Endothelial cell of umbilical vein (primary cell): Measurements from ENCODE around the gene PMAIP1. TPM values are rescaled to one million over a fixed set of nuclear protein-coding genes. Genes with fewer than 3 reads are reported as not detected.

ENCODE experiments used
- BruUV-seq: library from RNA; stranded (reverse); fragments of 400-500 nt; replicated peaks from 2 replicates; lab custom pipeline; 2021; lab: Mats Ljungman, UMichigan
- CTCF ChIA-PET: fragments of 300-600, 350-600 bp; sonication (Branson Sonifier 250); formaldehyde crosslinking; loops from one replicate; lab custom pipeline; 2021; ENCODE audit warnings: antibody characterized with exemption, inconsistent platforms; lab: Charles Lee
- POLR2A ChIA-PET: fragments of 300-600, 350-600 bp; sonication (Branson Sonifier 250); formaldehyde crosslinking; loops from one replicate; lab custom pipeline; 2021; ENCODE audit warnings: antibody characterized with exemption, inconsistent platforms; lab: Charles Lee
- DNase-seq: peaks from one replicate; pipeline ENCODE4 v3.0.0-alpha.2; 2011; ENCODE audit warnings: low read depth, low spot score
- FAIRE-seq: peaks from 2 replicates; lab custom pipeline; 2011; peaks lifted over from hg19 to GRCh38; lab: Jason Lieb, UNC
- H2AFZ ChIP-seq: 2 replicates; pipeline ENCODE4 v1.6.0; 2012; ENCODE audit warnings: low read depth, low read length, control low read depth, inconsistent platforms
- H3K27ac ChIP-seq: 2 replicates; pipeline ENCODE4 v1.5.1; 2011; ENCODE audit warnings: low read depth, mild to moderate bottlenecking, control low read depth, low read length, moderate library complexity; ENCODE audit not compliant: insufficient read depth
- H3K27me3 ChIP-seq, 2 experiments: 2 replicates each; pipeline versions ENCODE4 v1.6.0 to v1.6.1; 2011; ENCODE audit warnings: low read length in 2 of 2, mixed read lengths in 1 of 2; ENCODE audit not compliant: control insufficient read depth in 2 of 2, insufficient read depth in 2 of 2
- H3K36me3 ChIP-seq, 2 experiments: 2 replicates in 1 of 2; 3 replicates in 1 of 2; pipeline ENCODE4 v1.5.1; 2011; ENCODE audit warnings: low read length in 2 of 2, mild to moderate bottlenecking in 1 of 2, moderate library complexity in 1 of 2; ENCODE audit not compliant: control insufficient read depth in 2 of 2, insufficient read depth in 2 of 2; ENCODE audit errors: extremely low read depth in 1 of 2
- H3K4me1 ChIP-seq: 3 replicates; pipeline ENCODE4 v1.5.1; 2011; ENCODE audit warnings: mild to moderate bottlenecking, low read length; ENCODE audit not compliant: control insufficient read depth, insufficient read depth; ENCODE audit errors: extremely low read depth
- H3K4me2 ChIP-seq: 2 replicates; pipeline ENCODE4 v1.6.1; 2011; ENCODE audit warnings: low read length, control low read depth, mixed read lengths; ENCODE audit not compliant: insufficient read depth
- H3K4me3 ChIP-seq, 3 experiments: fragments of 200-600 bp in 1 of 3; sonication (generic), shearing (Covaris generic) in 1 of 3; replicated peaks in 1 of 3; 2 replicates each; pipeline ENCODE4 v1.5.1; 2011 to 2016; ENCODE audit warnings: control low read depth in 3 of 3, low read length in 3 of 3, mild to moderate bottlenecking in 2 of 3, inconsistent platforms in 1 of 3, low read depth in 1 of 3, moderate library complexity in 1 of 3; ENCODE audit not compliant: insufficient read depth in 1 of 3
- H3K79me2 ChIP-seq: 2 replicates; pipeline ENCODE4 v1.6.0; 2012; ENCODE audit warnings: low read length, inconsistent platforms; ENCODE audit not compliant: control insufficient read depth, insufficient read depth
- H3K9ac ChIP-seq: replicated peaks from 2 replicates; pipeline ENCODE3; 2011; ENCODE audit warnings: low read length, control low read depth; ENCODE audit not compliant: insufficient read depth; ENCODE audit errors: extremely low read depth
- H3K9me1 ChIP-seq: replicated peaks from 3 replicates; pipeline ENCODE4 v1.6.0; 2011; ENCODE audit warnings: mild to moderate bottlenecking, low read length; ENCODE audit not compliant: control insufficient read depth, insufficient read depth; ENCODE audit errors: extremely low read depth
- H3K9me3 ChIP-seq: replicated peaks from 2 replicates; pipeline ENCODE4 v1.5.1; 2012; ENCODE audit warnings: low read length, inconsistent platforms; ENCODE audit not compliant: control insufficient read depth, insufficient read depth
- H4K20me1 ChIP-seq: replicated peaks from 2 replicates; pipeline ENCODE3; 2011; ENCODE audit warnings: mild to moderate bottlenecking, low read length; ENCODE audit not compliant: control insufficient read depth, insufficient read depth; ENCODE audit errors: extremely low read depth
- EZH2 ChIP-seq: IDR thresholded peaks from 2 replicates; pipeline ENCODE4 v1.6.1; 2012; ENCODE audit warnings: borderline replicate concordance, low read depth, mild to moderate bottlenecking, moderate library complexity, low read length, inconsistent platforms; ENCODE audit not compliant: severe bottlenecking
- FOS ChIP-seq: IDR thresholded peaks from 2 replicates; pipeline ENCODE4 v1.6.1; 2011; ENCODE audit warnings: mild to moderate bottlenecking, low read length, moderate library complexity, borderline replicate concordance; ENCODE audit not compliant: insufficient read depth
- GATA2 ChIP-seq: IDR thresholded peaks from 2 replicates; pipeline ENCODE4 v1.7.0; 2011; ENCODE audit warnings: low read depth, mild to moderate bottlenecking, moderate library complexity, mixed read lengths, low read length; ENCODE audit not compliant: insufficient read length, insufficient read depth
- JUN ChIP-seq: IDR thresholded peaks from 2 replicates; pipeline ENCODE4 v1.6.1; 2011; ENCODE audit warnings: borderline replicate concordance, low read depth; ENCODE audit not compliant: insufficient read length, insufficient read depth
- MYC ChIP-seq: IDR thresholded peaks from one replicate; pipeline ENCODE4 v1.6.1; 2011; ENCODE audit warnings: mild to moderate bottlenecking, low read depth, low read length
- POLR2A ChIP-seq: IDR thresholded peaks from 2 replicates; pipeline ENCODE4 v1.6.1; 2012; ENCODE audit warnings: low read depth, mild to moderate bottlenecking, control low read depth, low read length
- dilution Hi-C: fragments of 300-500 bp; cut with MboI; formaldehyde crosslinking; loops from one replicate; pipeline ENCODE4 v1.15.0; 2019; ENCODE audit warnings: low sequenced_read_pairs; ENCODE audit not compliant: extremely low pct_ligation_motif_present
- intact Hi-C: fragments of 100-400 bp; cut with micrococcal nuclease; formaldehyde crosslinking; loops from one replicate; pipeline ENCODE4 v1.10.0; 2022
- polyA plus RNA-seq, 4 experiments: library from polyadenylated mRNA; depleted of rRNA in 3 of 4; stranded (reverse) in 3 of 4; unstranded in 1 of 4; fragments of >200 nt; gene quantifications; 2 replicates each; pipeline versions ENCODE4 v1.2.1 to v1.2.3, GENCODE V29; 2011 to 2012; ENCODE audit warnings: missing spikeins in 1 of 4
- total RNA-seq: library from RNA; stranded (reverse); gene quantifications from 2 replicates; pipeline ENCODE4 v1.2.3, GENCODE V29; 2021
- TF ChIP-seq, protein P1 (sequence below): IDR thresholded peaks from 2 replicates; pipeline ENCODE4 v1.6.1; 2011; ENCODE audit not compliant: insufficient read depth, insufficient read length
- TF ChIP-seq, protein P2 (sequence below), 2 donors: IDR thresholded peaks; 1 replicate in 1 of 2; 2 replicates in 1 of 2; pipeline ENCODE4 v1.5.1; 2011; ENCODE audit warnings: low read length in 2 of 2, mild to moderate bottlenecking in 2 of 2, moderate library complexity in 2 of 2, control low read depth in 1 of 2, inconsistent platforms in 1 of 2, low read depth in 1 of 2; ENCODE audit not compliant: insufficient read depth in 1 of 2; ENCODE audit errors: extremely low read depth in 1 of 2

The PMAIP1 gene
- total and polyA plus RNA-seq, 2 donors (not counting 3 experiments of a cell fraction or from before 2014, with no cell fraction given), result 7.6 to 11.9 TPM

DNA sequence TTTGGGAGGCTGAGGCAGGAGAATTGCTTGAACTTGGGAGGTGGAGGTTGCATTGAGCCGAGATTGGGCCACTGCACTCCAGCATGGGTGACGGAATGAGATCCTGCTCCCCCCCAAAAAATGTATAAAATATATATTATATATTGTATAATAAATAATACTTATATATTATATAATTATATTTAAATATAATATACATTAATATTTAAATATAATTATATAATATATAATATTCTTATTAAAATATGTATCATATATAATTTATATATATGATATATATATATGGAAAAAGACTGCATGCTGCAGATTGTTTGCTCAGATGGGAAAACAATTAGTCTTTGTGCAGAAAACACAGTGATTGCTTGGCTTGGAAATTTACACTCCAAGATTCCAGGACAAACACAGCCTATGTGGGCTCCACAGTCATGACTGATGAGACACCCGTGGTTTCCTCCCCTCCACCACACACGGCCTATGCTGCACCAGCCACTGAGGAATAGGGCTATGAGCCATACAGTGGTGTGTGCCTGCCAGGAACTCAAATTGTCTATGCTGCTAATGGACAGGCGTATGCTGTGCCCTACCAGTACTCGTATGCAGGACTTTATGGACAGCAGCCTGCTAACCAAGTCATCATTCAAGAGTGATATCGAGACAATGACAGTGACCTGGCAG is 30.0 kb downstream of the PMAIP1 start:
- Histone ChIP-seq H3K36me3 (no peaks in the 10 kb centered on the region), H3K4me1 (peaks cover 2% of the 10 kb centered on the region), H3K9me3 (no peaks in the 10 kb centered on the region), H3K9me1 (no peaks in the 10 kb centered on the region), H4K20me1 (no peaks in the 10 kb centered on the region), H3K79me2 (no peaks in the 10 kb centered on the region), H2AFZ (no peak overlapping the region), H3K4me2 (no peak overlapping the region), H3K9ac (no peak overlapping the region), H3K4me3 (no peak overlapping the region), H3K27me3 (peaks cover 0 to 2% of the 10 kb centered on the region in 2 experiments), H3K27ac (no peak overlapping the region)
- dilution Hi-C loops, result no loop called here
- no peak for TF ChIP-seq EZH2
- no peak for TF ChIP-seq FOS
- TF ChIP-seq, protein P1, sequence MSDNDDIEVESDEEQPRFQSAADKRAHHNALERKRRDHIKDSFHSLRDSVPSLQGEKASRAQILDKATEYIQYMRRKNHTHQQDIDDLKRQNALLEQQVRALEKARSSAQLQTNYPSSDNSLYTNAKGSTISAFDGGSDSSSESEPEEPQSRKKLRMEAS, result no peak
- TF ChIP-seq GATA2, result no peak
- no peak for TF ChIP-seq POLR2A
- no peak for TF ChIP-seq MYC
- TF ChIP-seq, protein P2, sequence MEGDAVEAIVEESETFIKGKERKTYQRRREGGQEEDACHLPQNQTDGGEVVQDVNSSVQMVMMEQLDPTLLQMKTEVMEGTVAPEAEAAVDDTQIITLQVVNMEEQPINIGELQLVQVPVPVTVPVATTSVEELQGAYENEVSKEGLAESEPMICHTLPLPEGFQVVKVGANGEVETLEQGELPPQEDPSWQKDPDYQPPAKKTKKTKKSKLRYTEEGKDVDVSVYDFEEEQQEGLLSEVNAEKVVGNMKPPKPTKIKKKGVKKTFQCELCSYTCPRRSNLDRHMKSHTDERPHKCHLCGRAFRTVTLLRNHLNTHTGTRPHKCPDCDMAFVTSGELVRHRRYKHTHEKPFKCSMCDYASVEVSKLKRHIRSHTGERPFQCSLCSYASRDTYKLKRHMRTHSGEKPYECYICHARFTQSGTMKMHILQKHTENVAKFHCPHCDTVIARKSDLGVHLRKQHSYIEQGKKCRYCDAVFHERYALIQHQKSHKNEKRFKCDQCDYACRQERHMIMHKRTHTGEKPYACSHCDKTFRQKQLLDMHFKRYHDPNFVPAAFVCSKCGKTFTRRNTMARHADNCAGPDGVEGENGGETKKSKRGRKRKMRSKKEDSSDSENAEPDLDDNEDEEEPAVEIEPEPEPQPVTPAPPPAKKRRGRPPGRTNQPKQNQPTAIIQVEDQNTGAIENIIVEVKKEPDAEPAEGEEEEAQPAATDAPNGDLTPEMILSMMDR (IDR thresholded peaks at IDR 0.05; ENCODE audit: extremely low read depth in 1 of 2, insufficient read depth in 1 of 2, low read depth in 1 of 2, low read length in 2 of 2), result no peak
- no peak for TF ChIP-seq JUN
- BruUV-seq, result no TSS peak
- CTCF ChIA-PET, result no interaction called here
- POLR2A ChIA-PET, result no interaction called here
- intact Hi-C loops, result no loop called here
- no peak for DNase-seq
- peak; percentile 33 for FAIRE-seq
